Stimulated activated CD8-positive, alpha-beta memory T cell treated with anti-CD3 and anti-CD28 coated beads, Interleukin-15, amount 100 ng/mL, for 1 hour (primary cell): ENCODE measurements around the gene PGPEP1.
"Not testable (repeated sequence)": the region's sequence is repeated elsewhere in the genome, so short reads cannot be mapped to it uniquely, and the experiment has no call there.

ENCODE experiments used
- DNase-seq: peaks from one replicate; pipeline ENCODE4 v3.0.0-alpha.2; 2020; ENCODE audit warnings: low read depth

Gene PGPEP1

DNA sequence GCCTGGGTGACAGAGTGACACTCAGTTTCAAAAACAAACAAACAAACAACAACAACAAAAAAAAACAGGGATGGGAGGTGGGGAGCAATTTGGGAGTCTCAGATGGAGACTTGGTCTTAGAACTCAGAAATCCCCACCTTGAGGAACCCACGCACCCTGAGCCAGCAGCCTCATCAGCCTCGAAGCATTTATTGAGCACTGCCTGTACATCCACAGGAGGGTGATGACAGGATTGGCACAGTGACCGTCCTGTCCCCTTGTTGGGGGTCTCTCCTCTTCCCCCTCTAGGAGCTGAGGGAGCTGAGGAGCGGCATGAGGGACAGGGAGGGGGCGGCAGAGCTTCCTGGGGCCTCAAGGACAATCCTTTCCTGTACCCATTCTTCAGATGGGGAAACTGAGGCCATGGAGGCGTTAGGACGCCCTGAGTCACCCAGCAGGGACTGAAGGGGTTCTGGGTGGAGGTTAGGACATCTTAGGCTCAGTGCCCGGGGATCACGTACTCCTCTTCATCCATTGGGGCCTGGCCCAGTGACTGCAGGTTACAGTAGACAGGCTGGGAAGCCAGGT is 51.2 kb downstream of the PGPEP1 start:
- no peak for DNase-seq

DNA sequence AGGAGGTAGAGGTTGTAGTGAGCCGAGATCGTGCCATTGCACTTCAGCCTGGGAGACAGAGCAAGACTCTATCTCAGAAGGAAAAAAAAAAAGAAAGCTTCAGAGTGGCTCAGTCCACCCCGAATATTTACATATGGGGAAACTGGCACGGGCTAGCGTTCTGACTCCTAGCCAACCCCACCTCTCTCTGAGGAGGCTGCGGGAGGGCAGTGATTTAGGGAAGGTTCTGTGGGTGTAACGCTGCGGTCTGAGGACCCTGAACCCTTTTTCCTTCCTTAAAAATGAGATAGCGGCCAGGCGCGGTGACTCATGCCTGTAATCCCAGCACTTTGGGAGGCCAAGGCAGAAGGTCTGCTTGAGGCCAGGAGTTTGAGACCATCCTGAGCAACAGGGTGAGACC is 52.0 kb downstream of the PGPEP1 start:
- DNase-seq: no peak

DNA sequence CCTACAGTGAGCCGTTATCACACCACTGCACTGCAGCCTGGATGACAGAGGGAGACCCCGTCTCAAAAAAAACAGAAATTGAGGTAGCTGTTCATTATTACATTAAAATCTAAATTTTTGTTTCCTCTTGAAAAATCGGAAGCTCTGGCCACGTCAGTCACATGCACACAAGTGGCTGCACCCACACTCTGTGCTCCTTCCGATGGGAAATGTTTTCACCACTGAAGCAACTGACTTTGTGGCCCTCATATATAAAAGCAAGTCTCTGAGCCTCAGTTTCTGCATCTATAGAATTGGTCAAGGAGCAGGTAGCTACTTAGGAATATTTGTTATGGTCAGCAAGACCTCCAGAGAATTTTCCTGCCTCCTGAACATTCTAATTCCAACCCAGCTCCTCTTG is 52.5 kb downstream of the PGPEP1 start:
- DNase-seq: no peak

DNA sequence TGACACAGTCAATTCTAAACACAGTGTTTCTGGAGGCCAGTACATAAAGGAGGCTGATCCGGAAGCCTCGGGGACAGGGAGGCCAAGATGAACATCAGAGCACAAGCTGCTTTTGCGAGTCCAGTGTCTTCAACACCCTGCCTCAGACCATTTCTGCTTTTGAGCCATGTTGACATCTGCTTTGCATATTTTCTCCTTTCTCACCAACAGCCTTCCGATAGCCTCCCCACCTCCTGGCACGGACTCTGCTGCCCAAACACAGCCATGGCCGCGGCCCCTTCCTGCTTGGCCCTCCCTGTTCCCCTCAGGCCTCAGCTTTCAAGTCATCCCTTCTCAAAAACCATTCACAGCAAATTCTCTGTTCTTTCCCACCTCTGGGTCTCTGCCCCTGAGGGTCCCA is 53.4 kb downstream of the PGPEP1 start:
- no peak for DNase-seq

DNA sequence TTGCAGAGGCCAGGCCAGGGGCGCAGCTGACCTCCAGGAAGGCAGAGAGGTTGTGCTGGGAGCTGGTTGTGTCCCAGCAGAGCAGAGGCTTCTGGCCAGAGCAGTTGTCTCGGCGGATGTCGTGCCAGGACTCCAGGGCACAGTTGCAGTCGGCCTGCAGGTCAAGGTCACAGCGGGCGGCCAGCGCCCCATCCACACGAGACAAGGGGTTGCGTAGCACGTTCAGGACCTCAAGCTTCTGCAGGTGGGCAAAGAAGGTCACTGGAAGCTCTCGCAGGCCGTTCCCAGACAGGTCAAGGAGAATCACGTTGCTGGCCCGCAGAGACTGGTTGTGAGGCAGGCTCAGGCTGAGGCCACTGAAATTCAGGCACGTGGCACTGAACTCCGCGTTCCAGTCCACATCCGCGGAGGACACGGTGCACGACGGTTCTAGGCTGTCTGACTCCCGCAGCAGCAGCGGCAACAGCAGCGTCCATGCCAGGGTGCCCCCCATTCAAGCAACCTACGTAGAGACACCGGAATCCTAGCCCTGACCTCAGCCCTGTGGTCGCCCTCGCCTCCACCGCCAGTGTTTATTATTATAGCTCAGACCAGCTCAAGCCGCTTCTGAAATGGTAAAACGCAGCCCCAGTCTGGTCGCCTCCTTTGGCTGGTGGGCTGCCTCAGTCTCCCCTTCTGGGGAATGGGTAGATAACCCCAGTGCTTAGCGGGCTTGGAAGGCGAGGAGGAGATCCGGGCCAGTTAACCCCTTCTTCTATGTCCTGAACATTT is 56.3 kb downstream of the PGPEP1 start:
- no peak for DNase-seq

DNA sequence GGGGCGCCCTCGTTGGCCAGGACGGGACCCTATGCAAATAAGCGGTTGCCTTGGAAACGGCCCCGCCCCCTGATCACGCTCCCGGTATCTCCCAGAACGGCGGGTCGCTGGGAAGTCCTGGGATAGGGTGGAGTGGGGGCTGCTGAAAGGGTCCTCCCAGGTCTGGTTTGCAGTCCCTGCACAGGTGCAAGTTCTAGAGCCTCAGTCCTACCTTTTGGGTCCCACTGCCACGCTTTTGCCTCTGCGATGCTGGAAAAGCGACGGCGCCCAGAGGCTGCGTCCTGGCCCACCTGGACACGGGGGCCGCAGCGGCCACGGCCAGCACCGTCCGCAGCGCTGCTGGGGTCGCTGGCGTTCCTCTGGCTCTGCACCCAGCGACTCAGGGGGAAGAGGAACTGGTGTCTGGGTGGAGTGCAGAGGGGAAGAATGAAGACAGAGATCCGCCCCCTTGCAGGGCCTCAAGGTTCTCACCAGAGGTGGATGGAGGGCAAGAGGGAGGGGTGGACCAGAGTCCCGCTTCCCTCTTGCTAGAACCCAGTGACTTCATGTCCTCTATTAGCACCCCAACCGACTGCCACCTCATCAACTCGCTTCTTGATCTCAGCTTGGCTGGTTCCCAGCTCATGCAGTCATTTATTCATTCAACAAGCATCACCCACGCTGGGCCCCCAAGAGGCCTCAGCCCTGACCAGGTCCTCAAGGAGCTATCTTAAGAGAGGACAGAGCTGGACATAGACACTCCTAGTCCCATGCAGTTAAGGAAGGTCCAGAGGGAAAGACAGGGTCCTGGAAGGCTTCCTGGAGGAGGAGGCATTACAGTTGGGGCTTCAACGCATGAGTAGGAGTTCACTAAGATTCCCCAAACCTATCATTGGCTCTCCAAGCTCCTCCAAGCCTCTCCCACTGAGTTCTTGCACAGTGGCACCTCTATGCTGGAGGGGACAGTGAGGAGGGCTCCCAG is 57.1 kb downstream of the PGPEP1 start, which contains the start of gene LRRC25:
Gene LRRC25, minus strand, starts transcription at position 381 of the 961 bp plus-strand sequence. CDS start 659 bp downstream, outside the sequence.
- no peak for DNase-seq

DNA sequence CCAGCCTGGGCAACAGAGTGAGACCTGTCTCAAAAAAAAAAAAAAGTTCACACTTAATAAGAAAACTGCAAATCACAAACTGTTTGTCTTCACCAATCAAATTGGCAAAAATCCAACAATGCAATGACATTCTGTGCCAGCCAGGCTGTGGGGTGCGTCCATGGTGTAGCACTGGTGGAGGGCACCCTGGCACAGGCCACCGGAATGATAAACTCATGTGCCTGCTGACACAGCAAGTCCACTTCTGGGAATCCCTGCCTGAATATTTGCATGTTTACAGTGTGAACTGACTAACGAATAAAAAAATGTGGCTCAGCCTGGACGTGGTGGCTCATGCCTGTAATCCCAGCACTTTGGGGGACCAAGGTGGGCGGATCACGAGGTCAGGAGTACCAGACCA is 58.6 kb downstream of the PGPEP1 start:
- no peak for DNase-seq

DNA sequence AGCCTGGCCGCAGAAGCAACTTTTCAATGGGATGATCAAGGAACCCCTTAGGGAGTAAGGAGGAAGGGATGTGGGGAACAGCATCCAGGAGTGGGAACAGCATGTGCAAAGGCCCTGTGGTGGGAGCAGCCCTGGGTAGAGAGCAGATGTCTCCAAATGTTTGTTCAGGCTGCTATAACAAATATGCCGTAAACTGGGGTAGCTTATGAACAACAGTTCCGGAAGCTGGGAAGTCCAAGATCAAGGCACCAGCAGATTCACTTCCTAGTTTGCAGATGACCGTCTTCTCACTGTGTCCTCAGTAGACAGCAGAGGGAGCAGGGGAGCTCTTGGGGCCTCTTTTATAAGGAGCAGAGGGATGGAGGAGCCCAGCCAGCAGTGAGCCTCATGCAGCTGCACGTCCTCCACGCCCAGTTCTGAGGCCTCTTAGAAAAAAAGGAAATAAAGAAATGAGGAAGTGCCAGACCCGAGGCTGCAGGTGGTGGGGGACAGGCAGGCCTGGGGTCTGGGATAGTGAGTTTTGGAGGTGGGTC is 61.2 kb downstream of the PGPEP1 start:
- DNase-seq: no peak

DNA sequence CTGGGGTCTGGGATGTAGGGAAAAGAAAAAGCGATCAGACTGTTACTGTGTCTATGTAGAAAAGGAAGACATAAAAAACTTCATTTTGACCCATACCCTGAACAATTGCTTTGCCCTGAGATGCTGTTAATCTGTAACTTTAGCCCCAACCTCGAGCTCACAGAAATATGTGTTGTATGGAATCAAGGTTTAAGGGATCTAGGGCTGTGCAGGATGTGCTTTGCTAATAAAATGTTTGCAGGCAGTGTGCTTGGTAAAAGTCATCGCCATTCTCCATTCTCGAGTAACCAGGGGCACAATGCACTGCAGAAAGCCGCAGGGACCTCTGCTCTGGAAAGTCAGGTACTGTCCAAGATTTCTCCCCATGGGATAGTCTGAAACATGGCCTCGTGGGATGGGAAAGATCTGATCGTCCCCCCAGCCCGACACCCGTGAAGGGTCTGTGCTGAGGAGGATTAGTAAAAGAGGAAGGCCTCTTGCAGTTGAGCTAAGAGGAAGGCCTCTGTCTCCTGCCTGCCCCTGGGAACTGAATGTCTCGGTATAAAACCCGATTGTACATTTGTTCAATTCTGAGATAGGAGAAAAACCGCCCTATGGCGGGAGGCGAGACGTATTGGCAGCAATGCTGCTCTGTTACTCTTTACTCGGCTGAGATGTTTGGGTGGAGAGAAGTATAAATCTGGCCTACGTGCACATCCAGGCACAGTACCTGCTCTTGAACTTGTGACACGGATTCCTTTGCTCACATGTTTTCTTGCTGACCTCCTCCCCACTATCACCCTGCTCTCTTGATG is 62.3 kb downstream of the PGPEP1 start:
- DNase-seq: not testable (repeated sequence)

DNA sequence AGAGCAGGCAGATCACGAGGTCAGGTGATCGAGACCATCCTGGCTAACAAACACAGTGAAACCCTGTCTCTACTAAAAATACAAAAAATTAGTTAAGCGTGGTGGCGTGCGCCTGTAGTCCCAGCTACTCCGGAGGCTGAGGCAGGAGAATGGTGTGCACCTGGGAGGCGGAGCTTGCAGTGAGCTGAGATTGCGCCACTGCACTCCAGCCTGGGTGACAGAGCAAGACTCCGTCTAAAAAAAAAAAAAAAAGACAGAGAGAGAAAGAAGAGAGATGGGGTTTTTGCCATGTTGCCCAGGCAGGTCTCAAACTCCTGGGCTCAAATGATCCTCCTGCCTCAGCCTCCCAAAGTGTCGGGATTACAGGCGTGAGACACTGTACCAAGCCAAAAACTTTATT is 65.4 kb downstream of the PGPEP1 start:
- not testable (repeated sequence) for DNase-seq

DNA sequence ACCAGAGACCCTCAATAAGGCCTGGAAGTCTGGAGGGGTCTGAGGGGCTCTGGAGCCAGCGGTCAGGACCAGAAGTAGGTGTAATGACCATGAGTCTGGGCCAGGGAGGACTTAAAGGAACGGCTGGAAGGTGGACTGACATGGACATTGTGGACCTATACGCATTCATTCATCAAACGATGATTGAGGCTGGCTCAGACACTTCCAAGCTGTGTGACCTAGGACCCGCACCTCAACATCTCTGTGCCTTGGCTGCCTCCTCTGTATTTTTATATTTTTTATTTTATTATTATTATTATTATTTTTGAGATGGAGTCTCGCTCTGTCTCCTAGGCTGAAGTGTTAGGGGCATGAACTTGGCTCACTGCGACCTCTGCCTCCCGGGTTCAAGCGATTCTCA is 66.4 kb downstream of the PGPEP1 start:
- no peak for DNase-seq

DNA sequence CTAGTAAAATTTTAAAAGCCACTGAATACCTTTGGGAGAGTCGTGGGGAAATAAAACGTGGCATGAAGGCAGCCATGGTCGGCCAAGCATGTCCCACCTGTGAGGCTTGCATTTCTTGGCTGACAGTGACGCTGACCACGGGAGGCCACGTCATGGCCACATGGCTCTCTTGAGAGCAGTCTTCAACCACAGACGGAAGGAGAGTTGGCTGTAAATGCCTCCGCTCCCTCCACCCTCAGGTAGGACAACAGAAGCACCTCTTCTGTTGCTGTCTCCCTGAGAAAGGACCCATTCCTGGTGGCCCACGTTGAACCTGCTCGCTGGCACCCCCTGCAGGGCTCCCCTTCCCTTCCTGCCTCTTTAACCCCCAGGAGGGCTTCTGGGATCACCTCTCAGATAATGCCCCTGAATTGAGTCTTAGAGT is 67.7 kb downstream of the PGPEP1 start:
- no peak for DNase-seq

DNA sequence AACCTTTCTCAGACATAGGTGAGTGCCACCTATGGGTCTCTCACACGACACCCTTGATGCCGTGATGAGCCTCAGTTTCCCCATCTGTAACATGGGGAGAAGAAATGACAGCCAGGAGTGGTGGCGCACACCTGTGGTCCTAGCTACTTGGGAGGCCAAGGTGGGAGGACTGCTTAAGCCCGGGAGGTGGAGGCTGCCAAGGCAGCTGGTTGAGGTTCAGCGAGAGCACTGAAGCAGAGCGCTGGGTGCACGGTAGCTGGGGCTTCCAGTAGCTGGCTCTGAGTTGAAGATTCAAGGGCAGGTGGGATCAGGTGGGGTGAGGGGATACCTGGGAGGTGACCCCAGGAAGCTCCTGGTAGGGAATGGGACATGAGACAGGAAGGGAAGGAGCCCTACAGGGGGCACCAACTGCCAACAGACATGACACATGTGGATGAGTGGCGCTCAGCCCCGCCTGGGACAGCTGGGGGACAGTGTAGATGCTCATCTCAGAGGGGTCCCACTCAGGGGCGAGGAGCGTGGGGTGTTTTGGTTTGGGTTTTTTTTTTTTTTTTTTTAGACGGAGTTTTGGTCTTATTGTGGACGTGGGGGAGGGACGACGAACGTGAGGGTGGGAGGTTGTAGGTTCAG is 72.3 kb downstream of the PGPEP1 start:
- DNase-seq: no peak

DNA sequence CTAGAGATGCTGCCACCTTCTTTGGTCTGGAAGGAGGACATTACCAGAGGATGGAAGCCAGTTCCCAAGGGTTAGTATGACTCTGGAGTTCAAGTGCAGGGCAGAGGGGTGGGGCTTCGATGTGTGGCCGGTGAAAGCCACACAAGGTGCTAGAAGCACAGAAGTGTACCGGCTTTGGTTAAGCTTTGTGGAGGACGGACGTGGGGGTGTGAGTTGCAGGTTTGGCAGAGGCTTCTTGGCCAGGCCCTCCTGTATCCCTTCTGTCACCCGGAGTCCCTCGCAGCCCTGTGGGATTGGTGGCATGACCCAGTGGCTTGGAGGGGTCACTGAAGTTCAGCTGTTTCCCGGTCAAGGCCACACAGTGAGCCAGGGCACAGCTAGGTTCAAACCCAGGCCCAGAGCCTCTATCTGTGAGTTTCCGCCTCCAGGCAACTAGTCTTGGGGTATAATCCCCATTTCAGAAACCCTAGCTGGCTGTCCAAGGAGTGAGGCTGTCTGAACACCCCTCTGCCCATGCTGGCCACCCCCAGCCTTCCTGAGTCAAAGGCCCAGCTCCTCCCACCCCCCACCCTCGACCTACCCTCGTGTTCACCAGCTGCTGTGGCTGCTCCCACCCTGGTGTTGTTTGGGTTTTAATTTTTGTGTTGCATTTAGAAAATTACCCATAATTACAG is 74.2 kb downstream of the PGPEP1 start:
- no peak for DNase-seq

DNA sequence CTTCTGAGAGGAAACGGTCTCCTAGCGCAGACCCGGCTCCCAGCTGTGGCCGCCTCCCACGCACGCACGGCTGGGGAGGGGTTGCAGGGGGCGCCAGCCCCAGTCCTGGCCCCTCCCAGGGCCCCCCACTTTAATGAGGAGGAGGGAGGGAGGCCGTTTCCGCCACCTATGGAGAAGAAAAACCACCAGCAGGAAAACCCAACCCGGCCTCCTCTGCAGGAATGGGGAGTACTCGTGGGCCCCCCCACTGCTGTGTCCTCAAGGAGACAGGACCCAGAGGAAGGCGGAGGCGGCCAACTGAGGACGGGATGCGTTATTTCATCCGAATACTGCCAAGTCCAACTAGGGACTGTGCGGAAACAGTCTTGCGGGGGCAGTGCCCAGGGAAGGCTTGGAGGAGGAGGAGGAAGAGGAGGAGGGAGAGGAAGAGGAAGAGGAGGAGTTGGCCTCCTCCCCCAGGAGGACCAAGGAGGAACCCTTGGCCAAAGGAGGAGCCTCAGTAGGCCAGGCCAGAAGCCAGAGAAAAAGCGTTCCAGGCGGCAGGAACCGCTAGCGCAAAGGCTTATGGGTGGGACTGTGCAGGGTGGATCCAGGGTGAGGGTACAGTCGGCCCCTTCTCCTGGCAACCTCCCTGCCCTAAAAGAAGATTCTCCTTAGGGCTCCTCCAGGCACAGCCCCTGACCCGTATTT is 74.9 kb downstream of the PGPEP1 start:
- DNase-seq: no peak

DNA sequence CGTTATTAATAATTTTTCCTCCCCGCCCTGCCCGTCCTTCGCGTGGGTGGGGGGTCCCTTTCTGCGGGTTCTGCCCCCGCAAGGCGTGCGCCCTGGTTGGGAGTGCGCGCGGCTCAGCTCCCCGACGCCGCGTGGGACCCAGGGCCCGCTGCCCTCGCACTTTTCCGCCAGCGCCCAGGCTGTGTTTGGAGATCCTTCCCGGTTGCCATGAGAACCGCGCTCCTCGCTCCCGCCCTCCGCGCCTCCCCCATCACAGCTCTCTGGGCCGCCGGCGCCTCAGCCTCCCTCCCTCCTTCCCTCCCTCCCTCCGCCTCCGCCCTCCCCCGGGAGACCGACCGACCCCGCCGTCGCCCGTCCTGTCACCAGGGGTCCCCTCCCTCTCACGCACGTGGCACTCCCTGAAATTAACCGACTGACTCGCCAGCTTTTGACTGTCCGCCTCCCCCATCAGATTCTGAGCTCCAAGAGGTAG is 76.4 kb downstream of the PGPEP1 start:
- no peak for DNase-seq

DNA sequence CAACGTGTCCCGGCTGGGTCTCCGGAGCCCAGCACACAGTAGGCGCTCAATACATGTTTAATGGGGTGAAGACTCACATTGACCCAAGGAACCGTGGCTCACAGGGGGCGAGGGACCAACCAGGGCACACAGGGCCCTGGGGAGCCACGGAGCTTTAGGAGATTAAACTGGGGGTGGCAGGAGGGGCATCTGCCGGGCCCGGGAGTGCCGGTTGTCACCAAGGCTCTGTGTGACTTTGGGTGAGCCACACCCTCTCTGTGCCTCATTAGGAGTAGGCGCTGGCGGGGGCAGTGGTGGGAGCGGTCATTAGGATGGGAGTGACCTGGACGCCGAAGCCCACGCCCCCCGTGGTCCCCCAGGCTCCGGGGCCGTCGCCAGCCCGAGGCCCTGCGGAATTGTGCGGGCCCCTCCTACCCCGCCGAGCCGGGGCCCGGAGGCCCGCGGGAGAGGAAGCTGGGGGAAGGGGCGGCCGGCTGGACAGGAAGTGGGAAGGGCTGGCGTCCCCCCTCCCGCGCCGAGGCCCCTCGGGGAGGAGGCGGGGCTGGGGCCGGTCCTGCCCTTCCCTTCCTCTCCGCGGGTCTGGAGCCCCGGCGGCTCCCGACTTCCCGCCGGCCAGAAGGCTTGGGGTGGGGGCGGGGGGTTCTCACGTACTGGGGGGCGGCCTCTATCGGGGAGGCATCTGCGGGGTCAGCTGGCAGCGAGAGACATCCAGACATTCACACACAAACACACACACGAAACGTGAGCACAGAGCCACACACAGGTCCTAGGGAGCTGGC is 77.0 kb downstream of the PGPEP1 start:
- DNase-seq: no peak

DNA sequence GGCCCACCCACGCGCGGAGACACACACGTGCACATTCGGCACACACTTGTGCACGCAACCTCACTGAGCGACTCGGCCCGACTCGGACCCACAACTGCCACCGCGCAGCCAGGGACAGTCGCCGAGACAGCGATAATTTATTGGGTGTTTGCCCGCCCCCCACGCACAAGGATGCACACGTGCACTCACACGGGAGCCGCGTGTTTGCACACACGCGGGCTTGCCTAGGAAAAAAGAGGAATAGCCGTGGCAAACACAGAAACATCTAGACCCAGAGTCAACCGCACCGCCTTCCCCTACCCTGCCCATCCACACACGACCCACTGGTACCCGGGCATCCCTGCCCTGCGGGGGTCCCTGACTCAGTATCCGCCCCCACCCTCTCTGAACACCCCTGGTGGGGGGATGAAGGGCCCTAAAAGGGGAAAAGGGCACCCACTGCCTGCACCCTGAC is 77.7 kb downstream of the PGPEP1 start:
- DNase-seq: no peak
